OCI-M2 (cell line): ENCODE data around the gene TWIST2.

Experiments
- DNase-seq: peaks from one replicate; lab custom pipeline; 2025; ENCODE audit not compliant: unreplicated experiment; lab: John Stamatoyannopoulos, UW

Gene TWIST2

GRCh38 chr2:238855891-238856580 is 8.2 kb downstream of the TWIST2 start:
- no peak for DNase-seq

- DNase-seq = no peak
Observed at GRCh38 chr2:238856713-238857567, 9.1 kb downstream of the TWIST2 start.

- DNase-seq = no peak
Observed at GRCh38 chr2:238857959-238858358, 10.1 kb downstream of the TWIST2 start.

GRCh38 chr2:238859636-238860347 is 11.9 kb downstream of the TWIST2 start:
- DNase-seq = no peak

GRCh38 chr2:238861013-238861730 is 13.3 kb downstream of the TWIST2 start:
- no peak for DNase-seq

GRCh38 chr2:238861766-238862315 is 14.0 kb downstream of the TWIST2 start:
- no peak for DNase-seq

- DNase-seq = no peak
Observed at GRCh38 chr2:238862701-238863100, 14.8 kb downstream of the TWIST2 start.

- DNase-seq = no peak
Observed at GRCh38 chr2:238863231-238863630, 15.3 kb downstream of the TWIST2 start.

GRCh38 chr2:238863749-238864206 is 15.9 kb downstream of the TWIST2 start:
- DNase-seq = no peak

GRCh38 chr2:238864207-238865014 is 16.5 kb downstream of the TWIST2 start:
- no peak for DNase-seq

GRCh38 chr2:238865015-238865719 is 17.3 kb downstream of the TWIST2 start:
- DNase-seq = no peak

GRCh38 chr2:238865744-238866355 is 18.0 kb downstream of the TWIST2 start:
- DNase-seq = no peak

- DNase-seq = no peak
Observed at GRCh38 chr2:238866656-238867277, 18.9 kb downstream of the TWIST2 start.

- no peak for DNase-seq
Observed at GRCh38 chr2:238868067-238868524, 20.2 kb downstream of the TWIST2 start.

- no peak for DNase-seq
Observed at GRCh38 chr2:238868616-238869292, 20.9 kb downstream of the TWIST2 start.

- no peak for DNase-seq
Observed at GRCh38 chr2:238869293-238870124, 21.6 kb downstream of the TWIST2 start.

GRCh38 chr2:238870261-238870660 is 22.4 kb downstream of the TWIST2 start:
- no peak for DNase-seq
